GM18517 (cell line): Measurements from ENCODE around the gene RAC3.

Source experiments
- ATAC-seq: cut with Tn5 transposase; IDR thresholded peaks from one replicate; pipeline ENCODE4 v1.9.1; 2021; ENCODE audit warnings: mild to moderate bottlenecking, moderate library complexity; ENCODE audit not compliant: unreplicated experiment

RAC3 gene

DNA sequence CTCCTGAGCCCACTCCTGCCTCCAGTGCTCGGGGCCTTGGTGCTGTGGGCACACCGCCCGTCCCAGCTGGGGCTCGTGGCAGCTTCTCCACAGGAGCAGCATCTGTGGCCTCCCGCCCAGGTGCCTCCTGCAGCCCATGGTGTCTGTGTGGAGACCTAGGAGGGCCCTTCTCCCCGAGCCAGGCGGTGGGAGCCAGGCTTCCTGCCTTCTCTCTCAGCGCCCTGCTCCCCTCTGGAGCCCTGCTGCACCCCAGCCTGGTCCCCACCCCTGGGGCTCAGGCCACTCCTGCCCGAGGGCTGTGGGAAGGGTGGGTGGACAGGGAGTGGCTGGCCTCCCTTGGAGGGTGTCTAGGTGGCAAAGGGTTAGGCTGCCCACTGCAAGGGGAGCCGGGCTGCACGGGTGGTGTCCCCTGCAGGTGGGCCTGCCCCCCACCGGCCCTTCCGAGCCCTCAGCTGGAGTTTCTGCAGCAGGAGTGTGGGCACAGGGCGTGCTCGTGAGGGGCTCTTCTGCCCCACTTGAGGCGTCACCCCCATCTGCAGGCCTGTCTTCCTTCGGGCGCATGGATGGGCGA is 19.8 kb upstream of the RAC3 start:
- no peak for ATAC-seq

DNA sequence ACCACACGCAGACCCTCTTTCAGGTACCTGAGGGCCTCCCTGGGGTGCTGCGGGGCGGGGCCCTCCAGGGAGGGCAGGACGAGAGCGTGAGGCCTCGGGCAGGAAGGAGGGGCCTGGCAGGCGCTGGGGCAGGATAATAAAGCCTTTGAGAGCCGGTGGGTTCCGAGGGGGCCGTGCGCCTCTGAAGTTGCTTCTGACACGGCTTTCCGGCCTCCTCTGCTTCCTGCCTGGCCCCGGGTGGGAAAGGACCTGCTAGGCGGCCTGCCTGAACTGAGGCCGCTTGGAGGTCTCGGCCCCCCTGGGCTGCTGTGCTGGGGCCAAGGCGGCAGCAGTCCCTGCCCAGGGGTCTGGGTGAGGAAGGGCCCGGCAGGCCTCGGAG is 19.2 kb upstream of the RAC3 start:
- no peak for ATAC-seq

DNA sequence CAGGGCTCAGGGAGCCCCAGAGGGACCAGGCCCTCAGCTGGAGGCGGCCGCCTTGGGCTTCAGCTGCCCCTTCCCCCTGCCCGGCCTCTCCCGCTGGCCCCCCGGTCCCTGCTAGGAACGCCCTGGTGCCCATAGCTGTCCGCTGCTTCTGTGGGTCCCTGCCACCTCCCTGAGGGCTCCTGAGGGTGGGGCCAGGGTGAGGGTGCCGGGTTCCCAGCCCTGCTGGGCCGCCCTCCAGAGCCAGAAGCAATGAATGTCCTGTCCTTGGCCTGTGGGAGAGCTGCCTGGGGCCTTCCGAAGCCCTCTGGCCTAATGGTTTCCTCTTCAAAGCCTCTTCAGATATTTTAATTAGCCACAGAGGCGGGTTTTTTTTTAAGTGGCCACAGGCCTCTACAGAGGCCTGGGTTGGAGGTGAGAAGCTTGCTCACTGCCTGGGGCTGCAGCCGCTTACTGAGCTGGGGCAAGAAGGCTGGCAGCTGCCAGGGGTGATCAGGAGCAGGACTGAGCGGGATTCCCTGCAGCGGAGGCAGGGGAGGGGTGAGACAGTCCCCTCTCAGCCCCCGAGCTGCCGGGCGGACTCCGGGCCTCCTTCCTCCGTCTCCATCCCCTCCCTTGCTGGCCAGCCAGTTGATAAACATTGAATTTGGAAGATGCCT is 18.7 kb upstream of the RAC3 start:
- ATAC-seq, result no peak

DNA sequence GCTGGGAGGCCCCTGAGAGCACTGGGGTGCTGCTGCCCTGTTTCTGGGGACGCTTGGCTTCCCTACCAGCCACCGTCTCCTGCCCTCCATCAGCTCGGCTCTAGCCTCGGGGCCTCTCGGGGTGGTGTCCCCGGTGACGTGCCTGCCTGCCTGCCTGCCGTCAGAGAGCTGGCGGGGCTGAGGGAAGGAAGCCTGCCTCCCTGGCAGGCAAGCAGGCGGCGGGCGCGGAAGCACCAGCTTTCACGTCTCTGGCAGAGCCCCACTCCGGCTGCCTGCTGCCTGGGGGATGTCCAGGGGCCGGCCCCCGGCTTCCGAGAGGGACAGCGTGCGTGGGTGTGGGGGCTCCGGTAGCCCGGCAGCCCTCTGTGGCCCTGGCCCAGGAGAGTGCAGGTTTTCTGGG is 18.1 kb upstream of the RAC3 start:
- no peak for ATAC-seq

DNA sequence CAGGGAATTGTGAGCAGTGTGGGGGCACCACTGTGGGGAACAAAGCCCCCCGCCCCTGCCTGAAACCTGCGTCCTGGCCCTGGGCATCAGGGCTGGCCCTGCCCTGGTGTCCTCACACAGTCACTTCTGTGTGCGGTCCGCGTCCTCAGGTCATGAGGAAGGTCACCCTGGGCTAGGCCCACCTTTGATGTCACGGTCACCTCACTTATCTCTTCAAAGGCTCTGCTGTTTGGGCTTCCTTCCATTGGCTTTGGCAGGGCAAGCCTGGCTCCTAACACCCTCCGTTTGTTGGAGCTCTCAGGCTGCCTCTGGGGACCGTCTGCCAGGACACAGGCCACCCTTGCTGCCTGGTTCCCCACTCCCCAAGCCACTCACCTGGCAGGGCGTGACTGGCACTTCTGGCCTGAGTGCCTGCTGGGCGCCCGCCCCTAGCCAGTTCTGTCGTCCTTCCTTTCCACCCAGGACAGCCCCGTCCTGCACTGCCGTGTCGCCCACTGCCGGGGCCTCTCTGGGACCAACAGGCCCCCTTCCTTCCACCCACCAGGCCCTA is 17.6 kb upstream of the RAC3 start:
- ATAC-seq, result no peak

DNA sequence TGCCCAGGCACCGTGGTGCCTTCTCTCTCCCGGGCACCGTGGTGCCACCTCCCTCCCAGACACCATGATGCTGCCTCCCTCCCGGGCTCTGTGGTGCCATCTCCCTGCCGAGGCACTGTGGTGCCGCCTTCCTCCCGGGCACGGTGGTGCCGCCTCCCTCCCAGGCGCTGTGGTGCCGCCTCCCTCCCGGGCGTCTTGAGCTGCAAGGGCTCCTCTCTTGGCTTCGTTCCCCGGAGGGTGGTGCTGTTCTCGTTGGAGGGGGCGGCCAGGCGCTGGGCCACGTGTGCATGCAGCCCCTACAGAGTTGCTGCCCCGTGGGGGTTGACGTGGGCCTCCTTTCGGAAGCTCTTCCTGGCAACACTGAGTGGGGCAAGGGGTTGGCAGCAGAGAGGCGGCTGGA is 17.0 kb upstream of the RAC3 start:
- no peak for ATAC-seq

DNA sequence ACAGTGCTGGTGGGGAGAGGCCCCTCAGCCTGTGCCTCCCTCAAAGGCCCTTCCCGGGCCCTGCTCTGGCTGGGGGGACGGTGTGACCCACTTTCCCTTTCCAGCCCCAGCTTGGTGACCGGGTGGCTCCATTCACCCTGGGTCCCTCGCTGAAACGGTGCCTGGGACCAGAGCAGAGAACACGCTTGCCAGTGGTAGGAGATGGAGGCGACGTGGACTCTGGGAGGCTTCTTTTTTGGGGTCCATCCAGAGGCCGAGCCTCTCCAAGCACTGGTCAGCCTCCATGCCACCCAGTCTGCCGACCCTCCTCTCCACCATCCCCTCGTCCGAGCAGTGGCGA is 16.5 kb upstream of the RAC3 start:
- ATAC-seq, result no peak

DNA sequence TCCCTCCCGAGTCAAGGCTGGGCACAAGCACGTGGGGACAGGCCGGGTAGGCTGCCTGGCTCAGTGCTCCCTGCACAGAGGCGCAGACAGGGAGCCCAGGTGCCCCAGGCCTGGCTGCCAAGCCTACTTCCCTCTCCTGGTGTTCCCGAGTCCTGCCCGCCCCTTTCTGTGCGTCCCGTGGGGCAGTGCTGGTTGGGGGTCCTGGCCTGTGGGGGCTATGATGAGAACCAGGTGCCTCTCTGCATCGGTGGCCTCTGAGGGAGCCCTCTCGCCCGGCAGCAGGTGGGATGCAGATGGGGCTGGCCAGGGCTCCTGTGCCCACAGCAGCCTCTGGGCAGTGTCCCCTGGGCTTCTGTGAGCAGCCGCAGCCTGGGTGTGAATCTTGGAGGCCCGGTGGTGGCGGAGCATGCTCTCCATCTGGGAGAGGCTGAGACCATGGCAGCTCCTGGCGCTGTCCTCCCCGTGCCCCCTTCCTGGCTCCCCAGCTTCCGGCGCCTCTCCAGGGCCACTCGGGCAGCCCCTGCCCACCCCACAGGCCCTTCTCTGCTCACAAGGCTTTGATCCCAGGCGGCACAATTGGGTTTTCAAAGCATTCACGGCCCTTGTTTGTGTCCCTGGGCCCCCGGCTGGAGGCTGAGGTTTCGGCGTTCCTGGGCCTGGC is 16.0 kb upstream of the RAC3 start:
- no peak for ATAC-seq

DNA sequence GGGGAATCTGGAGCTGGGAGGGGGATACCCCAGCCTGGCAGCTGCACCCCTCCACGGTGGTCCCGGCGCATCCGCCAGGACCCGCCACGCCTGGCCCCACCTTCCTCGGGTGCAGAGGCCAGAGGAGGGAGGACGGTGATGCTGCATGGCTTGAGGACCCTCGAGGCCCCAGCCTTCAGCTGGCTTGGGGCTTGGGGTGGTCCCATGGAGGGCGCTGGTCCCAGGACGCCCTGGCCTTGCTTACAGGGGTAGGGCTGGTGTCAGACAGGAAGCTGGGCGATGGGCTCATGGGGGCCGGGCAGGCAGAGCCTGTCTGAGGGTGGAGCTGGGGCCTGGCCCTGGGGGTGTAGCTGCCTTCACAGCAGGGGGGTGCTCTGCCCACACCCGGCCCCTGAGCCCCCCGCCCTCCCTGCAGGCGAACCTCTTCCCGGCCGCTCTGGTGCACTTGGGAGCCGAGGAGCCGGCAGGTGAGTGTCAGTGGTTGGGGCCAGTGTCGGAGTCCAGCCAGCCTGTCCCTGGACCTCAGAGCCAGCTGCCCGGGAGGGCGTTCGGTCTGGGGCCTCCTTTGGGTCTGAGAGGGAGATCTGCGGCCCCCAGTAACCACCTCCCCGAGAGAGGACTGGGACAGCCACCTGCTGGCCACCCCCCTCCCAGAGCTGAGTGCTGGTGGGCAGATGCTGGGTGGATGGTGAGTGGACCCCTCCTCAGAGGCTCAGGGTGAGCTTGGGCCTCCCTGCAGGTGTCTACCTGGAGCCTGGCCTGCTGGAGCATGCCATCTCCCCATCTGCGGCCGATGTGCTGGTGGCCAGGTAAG is 15.2 kb upstream of the RAC3 start:
- ATAC-seq, result no peak

DNA sequence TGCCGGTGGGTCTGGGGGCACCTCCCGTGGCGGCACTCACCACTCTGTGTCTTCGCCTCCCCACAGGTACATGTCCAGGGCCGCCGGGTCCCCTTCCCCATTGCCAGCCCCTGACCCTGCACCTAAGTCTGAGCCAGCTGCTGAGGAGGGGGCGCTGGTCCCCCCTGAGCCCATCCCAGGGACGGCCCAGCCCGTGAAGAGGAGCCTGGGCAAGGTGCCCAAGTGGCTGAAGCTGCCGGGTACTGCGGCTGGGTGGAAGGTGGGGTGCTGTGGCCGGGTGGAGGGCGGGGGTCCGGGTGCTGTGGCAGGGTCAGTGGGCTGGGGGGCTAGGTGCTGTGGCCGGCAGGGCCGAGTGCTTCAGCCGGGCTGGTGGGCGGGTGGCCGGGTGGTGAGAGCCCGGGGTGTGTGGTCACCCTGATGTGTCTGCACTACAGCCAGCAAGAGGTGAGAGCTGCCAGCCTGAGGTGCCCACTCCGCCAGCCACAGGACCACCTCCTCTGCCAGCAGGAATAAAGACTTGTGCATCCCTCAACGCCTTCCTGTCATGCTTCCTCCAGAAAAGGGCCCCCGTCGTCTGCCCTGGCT is 14.5 kb upstream of the RAC3 start:
- no peak for ATAC-seq

DNA sequence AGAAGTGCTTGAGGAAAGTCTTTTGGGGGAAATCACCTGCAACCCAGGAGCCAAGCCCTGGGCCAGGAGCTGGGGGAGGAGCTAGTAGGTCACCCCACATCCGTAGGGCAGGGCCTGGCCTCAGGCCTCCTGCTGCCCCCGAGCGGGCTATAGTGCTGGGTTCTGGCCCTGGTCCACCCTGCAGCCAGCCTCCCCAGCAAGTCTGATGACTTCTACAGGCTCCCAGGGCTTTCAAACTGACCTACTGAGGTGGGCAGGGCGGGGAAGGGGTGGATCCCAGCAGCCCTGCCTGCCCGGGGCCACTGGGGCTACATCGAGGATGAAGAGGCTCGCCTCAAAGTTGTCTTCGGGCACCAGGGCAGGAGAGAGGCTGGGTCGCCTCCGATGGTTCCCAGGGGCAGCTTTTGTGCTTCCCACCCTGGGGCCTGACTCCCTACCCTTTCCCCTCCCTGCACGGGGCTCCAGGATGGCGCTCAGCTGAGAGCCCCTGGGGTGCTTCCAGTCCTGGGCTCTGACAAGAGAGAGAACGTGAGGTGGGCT is 13.8 kb upstream of the RAC3 start:
- ATAC-seq, result no peak

DNA sequence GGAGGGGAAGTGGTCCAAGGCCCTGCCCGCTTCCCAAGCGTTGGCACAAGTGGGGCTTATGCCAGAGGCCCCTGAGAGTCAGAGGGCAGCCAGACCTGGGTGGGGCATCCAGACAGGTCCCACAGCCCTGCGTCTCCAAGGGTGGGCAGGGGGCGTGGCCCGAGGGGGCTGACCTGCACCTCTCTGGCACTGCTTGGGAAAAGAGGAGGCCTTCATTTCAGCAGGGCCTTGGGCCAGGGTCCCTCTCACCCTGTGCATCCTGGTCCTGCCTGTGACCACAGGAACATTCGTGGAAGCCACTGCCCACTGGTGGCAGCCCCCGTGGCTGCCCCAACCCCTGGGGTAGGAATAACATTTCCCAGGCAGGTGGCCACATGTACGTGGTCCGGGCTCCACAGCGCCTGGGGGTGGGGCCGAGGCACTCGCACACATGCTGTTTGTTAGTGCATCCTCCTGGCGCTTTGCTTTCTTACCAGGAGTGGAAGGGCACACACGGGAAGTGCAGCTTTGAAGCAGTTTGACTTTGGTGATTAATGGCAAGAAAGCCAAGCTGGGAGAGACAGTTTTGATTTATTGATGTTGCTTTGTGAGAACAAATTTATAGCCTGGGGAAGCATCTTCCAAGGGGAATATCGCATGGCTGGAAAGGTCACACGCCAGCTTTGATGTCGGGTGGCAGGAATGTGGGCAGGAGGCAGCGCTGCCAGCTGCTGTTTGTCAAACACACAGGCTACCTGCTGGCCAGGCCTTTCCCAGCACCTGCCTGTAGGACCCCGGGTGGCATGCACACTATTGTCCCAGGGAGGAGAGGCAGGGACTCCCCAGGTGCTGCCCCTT is 13.1 kb upstream of the RAC3 start:
- no peak for ATAC-seq

DNA sequence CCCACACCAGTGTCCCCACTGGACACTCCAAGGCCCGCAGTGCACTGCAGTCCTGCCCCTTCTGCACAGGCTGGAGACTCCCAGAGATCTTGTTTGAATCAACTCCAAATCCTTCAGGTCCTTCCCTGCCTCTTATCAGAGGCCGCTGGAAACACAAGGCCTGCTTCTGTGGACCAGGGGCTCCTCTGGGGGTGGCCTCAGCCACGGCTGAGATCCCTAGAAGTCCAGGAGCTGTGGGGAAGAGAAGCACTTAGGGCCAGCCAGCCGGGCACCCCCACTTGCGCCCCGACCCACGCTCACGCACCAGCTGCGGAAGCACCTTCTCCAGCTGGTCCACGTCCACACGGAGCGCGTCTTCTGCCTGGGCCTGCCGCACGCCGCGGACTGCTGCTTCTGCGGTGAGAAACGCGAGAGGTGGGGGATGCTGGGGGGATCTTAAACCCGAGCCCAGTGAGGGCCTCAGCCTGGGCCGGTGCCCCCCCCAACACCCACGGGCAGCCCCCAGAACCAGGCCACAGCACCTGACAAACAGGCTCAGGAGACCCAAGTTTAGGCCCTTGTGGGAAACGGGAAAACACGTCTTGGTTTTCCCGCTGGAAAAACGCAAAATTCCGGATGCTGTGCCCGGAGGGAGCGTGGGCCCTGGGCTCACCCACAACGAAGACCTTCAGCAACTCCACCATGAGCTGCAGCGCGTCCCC is 12.3 kb upstream of the RAC3 start:
- no peak for ATAC-seq

DNA sequence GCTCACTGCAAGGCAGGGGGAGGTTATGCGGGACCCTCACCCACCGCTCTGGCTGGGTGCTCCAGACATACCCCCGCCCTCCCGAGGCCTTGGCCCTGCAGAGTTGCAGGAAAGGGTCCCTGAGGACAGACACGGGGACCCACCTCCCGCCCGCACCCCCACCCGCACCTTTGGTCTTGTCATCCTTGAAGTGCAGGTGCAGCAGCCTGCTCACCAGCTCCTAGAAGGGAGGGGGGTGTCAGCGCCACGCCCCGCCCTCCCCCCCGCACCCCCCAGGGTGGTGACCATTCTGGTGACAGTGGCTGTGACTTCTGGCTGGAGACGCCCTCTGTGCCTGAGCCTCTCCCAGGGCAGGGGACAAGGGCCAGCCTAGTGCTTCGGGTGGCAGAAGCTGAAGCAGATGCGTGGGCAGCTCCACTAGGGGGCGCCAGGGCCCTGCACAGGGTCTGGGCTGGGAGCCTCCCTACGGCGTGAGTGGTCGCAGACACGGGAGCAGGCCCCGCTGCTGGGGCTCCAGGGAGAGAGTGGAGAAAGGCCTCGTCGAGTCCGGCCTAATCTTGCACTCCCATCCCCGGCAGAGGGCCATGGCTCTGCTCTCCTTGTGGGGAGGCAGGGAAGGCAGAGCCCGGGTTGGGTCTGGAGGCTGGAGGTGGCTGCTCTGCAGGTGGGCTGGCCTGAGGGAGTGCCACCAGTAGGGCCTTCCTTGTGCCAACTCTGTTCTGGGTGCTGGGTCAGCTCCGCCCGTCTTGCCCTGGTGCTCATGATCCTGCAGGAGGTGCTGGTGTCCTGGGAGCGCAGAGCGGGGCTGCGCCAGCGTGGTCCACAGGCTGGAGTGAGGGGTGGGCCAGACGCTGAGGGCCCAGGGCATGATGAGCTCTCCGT is 11.5 kb upstream of the RAC3 start:
- ATAC-seq, result no peak

DNA sequence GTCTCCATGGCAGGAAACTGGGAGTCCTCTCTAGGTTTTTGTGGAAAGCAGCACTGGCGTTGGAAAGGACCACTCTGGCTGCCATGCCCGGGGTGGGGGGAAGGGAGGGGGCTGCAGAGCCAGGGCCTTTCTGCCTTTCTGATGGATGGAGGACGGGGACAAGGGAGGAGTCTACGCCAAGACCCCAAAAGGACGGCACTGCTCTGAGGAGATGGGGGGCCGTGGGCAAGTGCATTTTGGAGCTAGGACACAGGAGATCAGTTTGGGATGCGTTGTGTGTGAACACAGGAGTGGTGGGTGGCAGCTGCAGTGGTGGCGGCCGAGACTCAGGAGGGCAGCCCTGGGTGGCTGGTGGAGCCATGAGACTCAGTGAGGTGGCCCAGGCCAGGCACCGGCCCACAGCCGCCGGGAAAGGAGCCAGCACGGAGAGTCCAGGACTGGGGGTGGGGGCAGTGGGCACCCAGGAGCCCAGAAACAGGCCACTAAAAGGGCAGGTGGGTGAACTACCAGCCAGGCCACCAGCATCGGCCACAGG is 10.8 kb upstream of the RAC3 start:
- ATAC-seq, result no peak

DNA sequence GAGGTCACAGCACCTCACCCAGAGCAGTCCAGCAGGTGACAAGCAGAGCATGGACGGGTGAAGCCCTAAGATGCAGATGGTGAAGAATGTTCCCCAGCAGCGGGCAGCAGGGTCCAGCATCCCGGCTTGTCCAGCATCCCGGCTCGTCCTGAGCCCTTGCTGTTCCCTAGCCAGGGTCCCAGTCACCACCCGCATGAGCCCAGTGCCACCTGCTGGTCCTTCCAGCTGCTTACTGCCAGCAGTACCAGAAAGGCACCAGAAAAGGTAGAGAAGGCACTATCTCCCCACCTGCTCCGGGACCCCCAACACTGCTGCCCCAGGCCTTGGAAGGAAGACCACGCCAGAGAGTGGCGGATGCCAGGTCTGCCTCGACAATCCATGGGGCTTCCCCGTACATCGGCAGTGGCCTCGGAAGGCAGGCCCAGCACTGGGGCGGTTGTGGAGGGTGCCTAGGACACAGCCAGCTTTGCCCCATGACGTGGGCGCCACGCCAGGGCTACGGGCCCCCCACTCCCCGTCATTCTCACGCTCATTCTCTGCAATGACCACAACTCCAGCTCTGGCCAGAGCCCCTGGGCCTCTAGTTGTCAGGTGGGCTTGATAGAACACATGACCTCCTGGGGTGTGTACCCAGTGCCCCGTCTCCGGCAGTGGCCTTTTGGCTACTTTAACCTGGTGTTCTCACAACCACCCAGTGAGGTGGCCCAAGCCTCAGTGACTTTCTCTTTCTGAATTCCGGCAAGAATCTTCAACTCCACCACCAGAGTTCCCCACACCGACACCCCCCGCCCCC is 10.2 kb upstream of the RAC3 start:
- ATAC-seq, result no peak

DNA sequence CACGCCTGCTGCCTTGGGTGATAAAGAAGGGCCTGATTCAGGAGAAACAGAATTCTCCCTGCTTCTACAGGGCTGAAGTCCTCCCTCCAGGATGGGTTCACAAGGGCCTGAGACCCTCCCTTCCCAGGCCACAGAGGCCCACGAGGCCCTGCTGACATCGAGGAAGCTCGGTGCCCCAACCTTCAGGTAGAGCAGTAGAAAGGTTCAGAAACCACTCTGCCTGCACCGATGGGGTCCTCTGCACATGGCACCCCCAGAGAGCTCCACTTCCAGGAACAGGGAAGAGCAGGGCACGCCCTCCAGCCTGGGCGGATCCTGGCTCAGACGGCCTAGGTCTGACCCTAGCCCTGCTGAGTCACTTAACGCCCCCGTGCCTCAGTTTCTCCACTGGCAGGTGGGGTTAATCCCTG is 9.6 kb upstream of the RAC3 start:
- ATAC-seq, result no peak
